HG03066 (cell line): ENCODE measurements around the gene TMPRSS4.

Source experiments
- ATAC-seq: cut with Tn5 transposase; IDR thresholded peaks from one replicate; pipeline ENCODE4 v1.9.1; 2021; ENCODE audit warnings: low read depth; ENCODE audit not compliant: unreplicated experiment

TMPRSS4 gene

GRCh38 chr11:118076754-118077281, at the start of gene TMPRSS4:
Gene TMPRSS4 (plus strand): TSS chr11:118077078. CDS start chr11:118077303, 225 bp downstream.
- ATAC-seq, result no peak

GRCh38 chr11:118027694-118028093, 49.2 kb upstream of the TMPRSS4 start:
- ATAC-seq, result no peak

GRCh38 chr11:118028626-118029025, 48.3 kb upstream of the TMPRSS4 start:
- ATAC-seq, result no peak

- ATAC-seq, result no peak
Measured at GRCh38 chr11:118033443-118033842, 43.4 kb upstream of the TMPRSS4 start.

GRCh38 chr11:118042141-118042540, 34.7 kb upstream of the TMPRSS4 start:
- ATAC-seq, result no peak

- ATAC-seq, result no peak
Measured at GRCh38 chr11:118042796-118043195, 34.1 kb upstream of the TMPRSS4 start.

GRCh38 chr11:118045191-118045590, 31.7 kb upstream of the TMPRSS4 start:
- ATAC-seq, result no peak

- ATAC-seq, result no peak
Measured at GRCh38 chr11:118046051-118046963, 30.6 kb upstream of the TMPRSS4 start.

- no peak for ATAC-seq
Measured at GRCh38 chr11:118046964-118047700, 29.7 kb upstream of the TMPRSS4 start.

- no peak for ATAC-seq
Measured at GRCh38 chr11:118047749-118048148, 29.1 kb upstream of the TMPRSS4 start.

GRCh38 chr11:118048472-118049370, 28.2 kb upstream of the TMPRSS4 start:
- no peak for ATAC-seq

GRCh38 chr11:118049771-118050170, 27.1 kb upstream of the TMPRSS4 start:
- no peak for ATAC-seq

- no peak for ATAC-seq
Measured at GRCh38 chr11:118050208-118050891, 26.5 kb upstream of the TMPRSS4 start.

- no peak for ATAC-seq
Measured at GRCh38 chr11:118051136-118051610, 25.7 kb upstream of the TMPRSS4 start.

GRCh38 chr11:118051611-118052461, 25.0 kb upstream of the TMPRSS4 start:
- ATAC-seq, result no peak

GRCh38 chr11:118052581-118053206, 24.2 kb upstream of the TMPRSS4 start:
- ATAC-seq, result no peak

GRCh38 chr11:118054712-118055640, 21.9 kb upstream of the TMPRSS4 start:
- no peak for ATAC-seq
